ENCODE results near the gene SACS. TPM values are rescaled to one million over a fixed set of nuclear protein-coding genes. Genes with fewer than 3 reads are reported as not detected.

The SACS gene
- total RNA-seq, 4 donors from 2014 or later: 4.4 to 7.6 (median 5.5) TPM

DNA sequence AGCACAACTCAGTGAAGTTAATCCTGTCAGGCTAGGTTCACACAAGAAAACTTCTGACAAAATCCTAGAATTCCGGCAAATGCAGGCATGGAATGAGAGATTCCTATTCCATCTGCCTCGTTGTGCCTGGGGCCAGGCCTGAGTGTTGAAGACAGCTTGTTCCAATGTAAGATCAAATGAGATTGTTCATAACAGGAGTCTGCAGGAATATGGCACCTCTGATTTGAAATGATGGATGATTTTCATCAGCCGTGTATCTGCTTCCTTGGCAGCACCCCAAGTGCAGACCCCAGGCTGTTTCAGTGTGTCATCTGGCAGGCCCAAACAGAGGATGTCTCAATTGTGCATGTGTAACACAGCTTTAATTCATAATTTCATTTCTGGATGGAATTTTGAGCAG lies 35.3 kb upstream of the SACS start:
- in situ Hi-C loops (cut with MboI; ENCODE audit: low pct_ligation_motif_present in 1 of 4, low pct_unique_long_range_greater_than_20kb in 1 of 4, low sequenced_read_pairs in 3 of 4) (loop anchor here (10.0 to 25.0 kb wide), 2 partner anchors 393 to 406 kb away; no protein-coding TSS in a partner anchor), intact Hi-C loops (cut with DNase I; ENCODE audit: low total_unique reads) (loop anchor here (10.0 kb wide), 1 partner anchor 406 kb away; no protein-coding TSS in a partner anchor)
- Histone ChIP-seq H3K36me3 (no peaks in the 10 kb centered on the region), H3K4me1 (peaks cover 0 to 13% (median 9%) of the 10 kb centered on the region in 4 donors), H3K27me3 (peaks cover 7% of the 10 kb centered on the region), H3K27ac (no peak overlapping the region), H3K9me3 (no peaks in the 10 kb centered on the region), H3K4me3 (no peak overlapping the region)
- 75 to 82% methylated on average over 2 to 3 of the region's 3 CpGs for WGBS, 2 donors (ENCODE audit: low coverage in 1 of 2)
- no peak for TF ChIP-seq POLR2A (IDR thresholded peaks at IDR 0.05)
- no peak for TF ChIP-seq EP300 (IDR thresholded peaks at IDR 0.05; ENCODE audit: low read depth)
- no peak for TF ChIP-seq CTCF (IDR thresholded peaks at IDR 0.05)
- no peak for TF ChIP-seq POLR2AphosphoS5 (IDR thresholded peaks at IDR 0.05)
- DNase-seq: no peak

DNA sequence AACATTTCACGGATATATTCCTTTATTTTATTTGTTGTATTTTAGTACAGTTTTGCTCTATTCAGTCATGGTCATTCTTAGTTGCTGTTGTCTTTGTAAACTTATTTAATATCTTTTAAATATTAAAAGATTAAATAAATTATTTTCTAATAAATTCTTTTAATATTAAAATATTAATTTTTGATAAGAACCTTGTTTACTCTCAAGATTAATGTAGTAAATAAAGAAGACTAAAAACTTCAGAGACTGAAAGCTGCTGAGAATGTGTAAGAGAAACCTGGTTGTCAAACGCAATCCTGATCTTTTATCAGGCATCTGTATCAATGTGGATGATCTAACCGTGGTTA lies 34.4 kb upstream of the SACS start:
- H3K27ac ChIP-seq: no peak overlapping the region
- peaks cover 0 to 13% (median 9%) of the 10 kb centered on the region in 4 donors for H3K4me1 ChIP-seq
- intact Hi-C loops (cut with DNase I; ENCODE audit: low total_unique reads) (loop anchor here (10.0 kb wide), 1 partner anchor 407 kb away; no protein-coding TSS in a partner anchor), in situ Hi-C loops (cut with MboI; ENCODE audit: low pct_ligation_motif_present in 1 of 4, low pct_unique_long_range_greater_than_20kb in 1 of 4, low sequenced_read_pairs in 3 of 4) (loop anchor here (10.0 to 25.0 kb wide), 2 partner anchors 394 to 407 kb away; no protein-coding TSS in a partner anchor)
- H3K36me3 ChIP-seq: no peaks in the 10 kb centered on the region
- TF ChIP-seq EP300 (IDR thresholded peaks at IDR 0.05; ENCODE audit: low read depth) (no peak), POLR2AphosphoS5 (IDR thresholded peaks at IDR 0.05) (no peak), CTCF (IDR thresholded peaks at IDR 0.05) (no peak)
- H3K27me3 ChIP-seq: peaks cover 7% of the 10 kb centered on the region
- no peak overlapping the region for H3K4me3 ChIP-seq
- no peaks in the 10 kb centered on the region for H3K9me3 ChIP-seq
- DNase-seq: no peak
- 70 to 71% methylated on average over 3 of the region's 3 CpGs for WGBS, 2 donors (ENCODE audit: low coverage in 1 of 2)

- no peak for DNase-seq
- intact Hi-C loops (cut with DNase I; ENCODE audit: low total_unique reads): loop anchor here (10.0 kb wide), 1 partner anchor 408 kb away; no protein-coding TSS in a partner anchor
- H3K9me3 ChIP-seq: no peaks in the 10 kb centered on the region
- peaks cover 7% of the 10 kb centered on the region for H3K27me3 ChIP-seq
- WGBS, 2 donors (ENCODE audit: low coverage in 1 of 2): 72 to 83% methylated on average over 7 to 14 of the region's 14 CpGs
- H3K27ac ChIP-seq: peak overlapping the region in 2 of 4 donors; percentile 78 to 87
- in situ Hi-C loops (cut with MboI; ENCODE audit: low pct_ligation_motif_present in 1 of 4, low pct_unique_long_range_greater_than_20kb in 1 of 4, low sequenced_read_pairs in 3 of 4): loop anchor here (10.0 to 25.0 kb wide), 2 partner anchors 395 to 408 kb away; no protein-coding TSS in a partner anchor
- peaks cover 0 to 13% (median 9%) of the 10 kb centered on the region in 4 donors for H3K4me1 ChIP-seq
- TF ChIP-seq POLR2AphosphoS5 (IDR thresholded peaks at IDR 0.05) (no peak), EP300 (IDR thresholded peaks at IDR 0.05; ENCODE audit: low read depth) (no peak), POLR2A (IDR thresholded peaks at IDR 0.05) (no peak), CTCF (IDR thresholded peaks at IDR 0.05) (no peak)
- H3K36me3 ChIP-seq: no peaks in the 10 kb centered on the region
- H3K4me3 ChIP-seq: no peak overlapping the region
These were observed 33.8 kb upstream of the SACS start for GRCh38 chr13:23467048-23467931.
